GM12878 (cell line): ENCODE results near the gene ENG.

Experiments
- NFYA ChIP-seq: IDR thresholded peaks from 2 replicates; pipeline ENCODE4 v1.6.1; 2011; ENCODE audit warnings: low read depth, mild to moderate bottlenecking, low read length, improper control_type of control experiment, borderline replicate concordance
- RFX5 ChIP-seq: IDR thresholded peaks from 2 replicates; pipeline ENCODE4 v1.6.1; 2011; ENCODE audit warnings: low read depth, low read length, improper control_type of control experiment

DNA sequence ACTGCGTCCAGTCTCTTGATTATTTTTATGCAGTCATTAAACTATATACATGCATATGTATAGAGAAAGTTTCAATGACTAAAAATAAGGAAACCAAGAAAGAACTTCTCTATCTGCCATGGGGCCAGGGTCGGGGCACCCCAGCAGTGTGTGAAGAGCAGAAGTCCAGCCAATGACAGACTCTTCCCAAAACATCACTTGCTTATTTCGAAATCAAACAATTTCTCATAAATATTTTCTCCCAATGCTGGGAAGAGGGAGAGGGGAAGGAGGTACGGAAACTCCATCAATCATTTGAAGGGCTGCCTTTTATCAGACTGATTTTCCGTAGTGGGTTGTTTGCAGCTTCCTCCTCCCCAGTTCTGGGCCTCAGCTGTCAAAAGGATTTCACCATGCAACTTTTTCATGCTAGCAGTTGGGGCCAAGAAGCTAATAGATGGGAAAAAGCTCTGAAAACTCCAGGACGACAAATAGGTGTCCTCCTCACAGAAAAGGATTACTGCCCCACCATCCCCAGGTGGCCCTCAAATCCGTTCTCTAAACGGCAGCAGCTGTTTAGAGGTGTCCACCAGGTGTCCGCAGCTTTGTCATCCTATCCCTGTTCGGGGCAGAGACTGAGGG is 52.4 kb downstream of the ENG start:
- TF ChIP-seq NFYA (no peak), RFX5 (no peak)
